T47D (cell line): ENCODE data around the gene ZKSCAN3.

Source experiments
- DNase-seq, 2 experiments: peaks; one replicate each; pipeline versions ENCODE4 v3.0.0 to v3.0.0-alpha.2; 2011 to 2012; ENCODE audit warnings: low read depth in 1 of 2, low spot score in 1 of 2
- JUND ChIP-seq: IDR thresholded peaks from 2 replicates; pipeline ENCODE4 v1.6.1; 2012; ENCODE audit warnings: low read depth
- in situ Hi-C: cut with HindIII; loops from 2 replicates; pipeline ENCODE4 v1.10.0; 2016; ENCODE audit warnings: low sequenced_read_pairs, low pct_unique_long_range_greater_than_20kb

The ZKSCAN3 gene

GRCh38 chr6:28334286-28335039 lies 15.3 kb upstream of the ZKSCAN3 start:
- DNase-seq, result no peak
- in situ Hi-C loops, result no loop called here
- TF ChIP-seq JUND, result no peak

- in situ Hi-C loops, result no loop called here
- DNase-seq, result no peak
- TF ChIP-seq JUND, result no peak
Measured at GRCh38 chr6:28335040-28335563, 14.6 kb upstream of the ZKSCAN3 start.

GRCh38 chr6:28335564-28336283 lies 14.0 kb upstream of the ZKSCAN3 start, which contains the start of gene ZSCAN31:
Gene ZSCAN31 (minus strand): TSS chr6:28336148. CDS start chr6:28329683, 6,465 bp downstream.
- TF ChIP-seq JUND, result no peak
- in situ Hi-C loops, result no loop called here
- DNase-seq, result peak; percentile 49 to 89

- no peak for TF ChIP-seq JUND
- DNase-seq, result no peak
- in situ Hi-C loops, result no loop called here
Measured at GRCh38 chr6:28336284-28337120, 13.2 kb upstream of the ZKSCAN3 start.

- no peak for TF ChIP-seq JUND
- in situ Hi-C loops, result no loop called here
- no peak for DNase-seq
Measured at GRCh38 chr6:28337121-28337520, 12.6 kb upstream of the ZKSCAN3 start.

GRCh38 chr6:28340310-28341095 lies 9.2 kb upstream of the ZKSCAN3 start:
- in situ Hi-C loops, result no loop called here
- no peak for DNase-seq
- TF ChIP-seq JUND, result no peak

GRCh38 chr6:28343898-28344677 lies 5.7 kb upstream of the ZKSCAN3 start:
- no peak for DNase-seq
- in situ Hi-C loops, result no loop called here
- no peak for TF ChIP-seq JUND

- in situ Hi-C loops, result no loop called here
Measured at GRCh38 chr6:28345201-28345600, 4.5 kb upstream of the ZKSCAN3 start.

GRCh38 chr6:28347119-28347518 lies 2.6 kb upstream of the ZKSCAN3 start:
- no peak for TF ChIP-seq JUND
- in situ Hi-C loops, result no loop called here
- no peak for DNase-seq

More at GRCh38 chr6:28345201-28345600, 4.5 kb upstream of the ZKSCAN3 start:
- no peak for TF ChIP-seq JUND
- no peak for DNase-seq

- TF ChIP-seq JUND, result no peak
- in situ Hi-C loops, result no loop called here
- no peak for DNase-seq
Measured at GRCh38 chr6:28349344-28349891, 329 bp upstream of the ZKSCAN3 start.

GRCh38 chr6:28351087-28351486 lies 1.3 kb downstream of the ZKSCAN3 start:
- in situ Hi-C loops, result no loop called here
- no peak for TF ChIP-seq JUND
- DNase-seq, result no peak
